Cardiac fibroblast (primary cell): ENCODE data around the gene ZNF783.

Source experiments
- DNase-seq, 2 donors: peaks; one replicate each; pipeline versions ENCODE4 v3.0.0 to v3.0.0-alpha.2; 2010; ENCODE audit warnings: low read depth in 2 of 2
- H3K4me3 ChIP-seq, 2 donors: replicated peaks in 1 of 2; 1 replicate in 1 of 2; 2 replicates in 1 of 2; pipeline ENCODE4 v1.5.1; 2011; ENCODE audit warnings: low read depth in 2 of 2, low read length in 2 of 2, mild to moderate bottlenecking in 2 of 2, moderate library complexity in 1 of 2
- TF ChIP-seq, protein P1 (sequence below): IDR thresholded peaks from one replicate; pipeline ENCODE4 v1.5.1; 2011; ENCODE audit warnings: low read depth, mild to moderate bottlenecking, low read length, inconsistent platforms

The ZNF783 gene

DNA sequence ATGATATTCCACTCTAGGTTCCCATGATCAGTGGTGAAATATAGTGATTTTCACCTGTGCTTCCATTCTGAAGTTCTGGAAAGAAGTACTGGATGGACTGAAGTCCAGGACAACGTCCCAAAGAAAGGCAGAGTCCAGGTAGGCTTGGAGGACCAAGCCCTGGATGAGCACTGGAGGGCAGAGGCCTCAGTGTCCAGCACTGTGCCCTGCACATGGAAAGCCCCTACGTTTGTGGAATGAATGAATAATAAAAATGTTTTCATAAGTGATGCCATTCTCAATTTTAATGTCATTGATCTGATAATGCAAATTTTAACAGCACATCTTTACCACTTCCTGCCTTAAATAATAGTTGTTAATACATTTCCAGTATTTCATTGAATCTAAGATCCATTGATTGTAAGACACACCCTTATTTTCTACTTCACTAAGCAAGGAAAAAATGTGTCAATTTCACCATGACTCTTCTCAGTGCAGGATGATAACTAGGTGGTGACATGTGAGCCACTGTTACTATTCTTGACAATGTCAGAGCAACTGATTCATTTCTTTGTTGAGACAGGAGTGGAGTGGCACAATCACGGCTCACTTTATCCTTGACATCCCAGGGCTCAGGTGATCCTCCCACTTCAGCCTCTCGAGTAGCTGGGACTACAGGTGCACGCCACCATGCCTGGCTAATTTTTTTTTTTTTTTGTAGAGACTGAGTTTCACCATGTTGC is 35.2 kb downstream of the ZNF783 start:
- no peak overlapping the region for H3K4me3 ChIP-seq
- TF ChIP-seq, protein P1, sequence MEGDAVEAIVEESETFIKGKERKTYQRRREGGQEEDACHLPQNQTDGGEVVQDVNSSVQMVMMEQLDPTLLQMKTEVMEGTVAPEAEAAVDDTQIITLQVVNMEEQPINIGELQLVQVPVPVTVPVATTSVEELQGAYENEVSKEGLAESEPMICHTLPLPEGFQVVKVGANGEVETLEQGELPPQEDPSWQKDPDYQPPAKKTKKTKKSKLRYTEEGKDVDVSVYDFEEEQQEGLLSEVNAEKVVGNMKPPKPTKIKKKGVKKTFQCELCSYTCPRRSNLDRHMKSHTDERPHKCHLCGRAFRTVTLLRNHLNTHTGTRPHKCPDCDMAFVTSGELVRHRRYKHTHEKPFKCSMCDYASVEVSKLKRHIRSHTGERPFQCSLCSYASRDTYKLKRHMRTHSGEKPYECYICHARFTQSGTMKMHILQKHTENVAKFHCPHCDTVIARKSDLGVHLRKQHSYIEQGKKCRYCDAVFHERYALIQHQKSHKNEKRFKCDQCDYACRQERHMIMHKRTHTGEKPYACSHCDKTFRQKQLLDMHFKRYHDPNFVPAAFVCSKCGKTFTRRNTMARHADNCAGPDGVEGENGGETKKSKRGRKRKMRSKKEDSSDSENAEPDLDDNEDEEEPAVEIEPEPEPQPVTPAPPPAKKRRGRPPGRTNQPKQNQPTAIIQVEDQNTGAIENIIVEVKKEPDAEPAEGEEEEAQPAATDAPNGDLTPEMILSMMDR, result no peak
- DNase-seq, result no peak

DNA sequence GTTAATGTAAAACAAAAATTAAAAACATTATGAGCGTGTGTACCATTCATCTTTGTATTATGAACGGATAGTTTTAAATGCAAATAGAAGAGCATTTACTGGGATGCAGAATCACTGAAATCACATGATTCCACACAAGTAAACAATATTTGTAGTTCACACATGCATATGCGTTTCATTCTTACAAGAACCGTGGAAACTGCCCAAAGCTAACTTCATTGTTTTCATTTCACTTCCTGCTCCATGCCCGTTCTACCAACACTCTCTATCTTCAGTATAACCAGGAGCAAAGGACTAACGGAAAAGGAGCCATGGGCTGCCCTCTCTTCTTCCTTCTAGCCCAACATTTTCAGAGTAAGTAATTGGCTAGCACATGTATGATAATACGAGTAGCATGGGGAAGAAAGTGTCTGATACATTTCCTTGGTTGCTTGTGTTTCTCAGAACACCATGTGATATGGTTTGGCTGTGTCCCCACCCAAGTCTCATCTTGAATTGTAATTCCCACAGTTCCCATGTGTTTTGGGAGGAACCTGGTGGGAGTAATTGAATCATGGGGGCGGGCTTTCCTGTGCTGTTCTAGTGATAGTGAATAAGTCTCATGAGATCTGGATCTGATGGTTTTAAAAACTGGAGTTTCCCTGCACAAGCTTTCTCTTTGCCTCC is 38.8 kb downstream of the ZNF783 start:
- peak in 1 of 2 donors; percentile 22 for DNase-seq
- no peak overlapping the region for H3K4me3 ChIP-seq
- TF ChIP-seq, protein P1, result no peak

GRCh38 chr7:149302222-149302621 is 40.2 kb downstream of the ZNF783 start:
- no peak overlapping the region for H3K4me3 ChIP-seq
- no peak for DNase-seq
- TF ChIP-seq, protein P1, result no peak

- TF ChIP-seq, protein P1, result no peak
- DNase-seq, result no peak
- H3K4me3 ChIP-seq, result no peak overlapping the region
Observed at GRCh38 chr7:149302865-149303264, 40.9 kb downstream of the ZNF783 start.

DNA sequence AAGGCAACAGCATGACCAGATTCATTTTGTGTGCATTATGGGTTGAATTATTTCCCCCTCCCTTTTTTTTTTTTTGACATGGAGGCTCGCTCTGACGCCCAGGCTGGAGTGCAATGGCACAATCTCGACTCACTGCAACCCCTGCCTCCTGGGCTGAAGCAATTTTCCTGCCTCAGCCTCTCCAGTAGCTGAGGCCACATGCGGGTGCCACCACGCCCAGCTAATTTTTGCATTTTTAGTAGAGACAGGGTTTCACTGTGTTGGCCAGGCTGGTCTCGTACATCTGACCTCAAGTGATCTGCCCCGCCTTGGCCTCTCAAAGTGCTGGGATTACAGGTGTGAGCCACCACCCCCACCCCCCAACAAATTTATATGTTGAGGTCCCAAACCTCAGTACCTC is 42.0 kb downstream of the ZNF783 start:
- no peak for DNase-seq
- TF ChIP-seq, protein P1, result no peak
- no peak overlapping the region for H3K4me3 ChIP-seq

GRCh38 chr7:149306854-149307253 is 44.9 kb downstream of the ZNF783 start:
- DNase-seq, result no peak
- TF ChIP-seq, protein P1, result no peak
- no peak overlapping the region for H3K4me3 ChIP-seq
